GM12864 (cell line): Measurements from ENCODE around the gene PRKAR2B.

Experiments
- DNase-seq: peaks from one replicate; pipeline ENCODE4 v3.0.0-alpha.2; 2011; ENCODE audit warnings: low read depth
- H3K4me3 ChIP-seq: 2 replicates; pipeline ENCODE4 v1.5.1; 2011; ENCODE audit warnings: mild to moderate bottlenecking, low read depth, low read length, control low read depth
- CTCF ChIP-seq: IDR thresholded peaks from 2 replicates; pipeline ENCODE4 v1.5.1; 2011; ENCODE audit warnings: low read depth, mild to moderate bottlenecking, moderate library complexity, low read length, control low read depth, inconsistent platforms; ENCODE audit errors: missing control alignments

PRKAR2B gene

GRCh38 chr7:107044347-107045194, at the start of gene PRKAR2B:
Gene PRKAR2B (plus strand): TSS chr7:107044705. CDS start chr7:107044908, 203 bp downstream.
- DNase-seq: no peak
- TF ChIP-seq CTCF: no peak

DNA sequence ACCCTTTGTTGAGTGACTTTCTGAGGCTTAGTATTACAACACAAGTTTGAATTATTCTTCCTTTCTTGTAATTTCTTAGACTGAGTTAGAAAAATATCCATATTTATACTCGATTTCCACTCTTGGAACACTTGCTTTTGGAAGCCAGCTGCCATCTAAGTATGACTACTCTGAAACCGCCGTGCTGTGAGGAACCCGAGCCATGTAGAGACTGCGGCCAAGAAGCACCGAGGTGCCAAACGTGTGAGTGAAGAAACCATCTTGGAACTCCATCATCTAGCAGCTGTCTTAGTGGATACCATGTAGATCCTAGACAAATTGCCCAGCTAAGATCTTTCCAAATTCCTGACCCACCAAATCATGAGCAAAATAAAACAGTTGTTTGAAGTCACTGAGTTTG, 49.7 kb upstream of the PRKAR2B start:
- TF ChIP-seq CTCF: no peak
- DNase-seq: no peak
- H3K4me3 ChIP-seq: no peak overlapping the region

More at GRCh38 chr7:107044347-107045194, at the start of gene PRKAR2B:
- peak within 1 kb of the TSS; percentile 55 for H3K4me3 ChIP-seq

DNA sequence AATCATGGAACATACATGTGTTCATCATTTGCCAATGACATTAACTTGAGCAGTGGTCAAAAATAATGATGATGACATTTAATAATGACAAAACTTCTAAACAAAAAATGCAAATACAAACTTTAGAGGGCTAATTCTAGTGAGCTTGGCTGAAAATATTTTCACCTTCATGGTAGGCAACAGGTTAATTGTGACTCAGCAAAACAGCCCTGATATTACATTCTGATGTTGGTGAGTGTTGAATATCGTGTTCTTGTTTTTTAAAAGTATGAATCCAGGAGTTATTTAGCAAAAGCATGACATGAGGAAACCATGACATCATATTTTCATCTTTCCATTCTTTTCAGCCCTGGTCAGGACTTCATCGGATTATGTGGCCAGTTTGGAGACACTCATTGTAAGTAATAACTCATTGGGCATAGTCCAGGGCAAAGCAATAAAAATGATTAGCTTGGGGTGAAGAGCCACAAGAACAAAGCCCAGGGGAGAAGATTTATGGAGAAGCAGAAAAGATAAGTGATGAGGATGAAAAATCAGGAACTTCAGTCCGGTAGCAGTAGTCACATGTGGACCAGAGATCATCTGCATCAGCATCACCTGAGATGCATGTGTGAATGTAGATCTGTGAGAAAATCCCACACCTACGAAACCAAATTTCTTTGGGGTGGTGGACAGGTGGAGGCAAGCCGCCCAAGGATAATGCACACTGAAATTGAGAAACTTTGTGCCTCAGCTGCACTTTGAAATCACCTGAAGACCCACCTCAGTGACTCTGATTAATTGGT, 46.8 kb upstream of the PRKAR2B start:
- H3K4me3 ChIP-seq: no peak overlapping the region
- DNase-seq: no peak
- no peak for TF ChIP-seq CTCF

- no peak for DNase-seq
- no peak for TF ChIP-seq CTCF
- no peak overlapping the region for H3K4me3 ChIP-seq
Observed at GRCh38 chr7:106999023-106999422, 45.5 kb upstream of the PRKAR2B start.

DNA sequence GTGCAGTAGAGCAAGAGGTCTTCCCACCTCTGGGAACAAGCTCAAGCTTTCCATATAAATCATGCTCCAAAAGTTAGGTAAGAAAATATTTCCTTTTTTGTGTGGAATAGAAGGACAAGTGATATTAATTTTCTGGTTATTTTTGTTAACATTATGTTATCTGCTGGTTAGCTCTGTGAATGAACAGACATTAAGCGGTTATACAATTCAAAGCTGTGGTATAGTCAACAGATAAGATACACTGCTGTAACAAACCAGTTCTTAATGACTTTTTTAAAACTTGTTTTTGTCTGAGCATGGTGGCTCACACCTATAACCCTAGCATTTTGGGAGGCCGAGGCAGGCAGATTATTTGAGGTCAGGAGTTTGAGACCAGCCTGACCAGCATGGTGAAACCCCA, 43.0 kb upstream of the PRKAR2B start:
- H3K4me3 ChIP-seq: no peak overlapping the region
- TF ChIP-seq CTCF: no peak
- DNase-seq: no peak

DNA sequence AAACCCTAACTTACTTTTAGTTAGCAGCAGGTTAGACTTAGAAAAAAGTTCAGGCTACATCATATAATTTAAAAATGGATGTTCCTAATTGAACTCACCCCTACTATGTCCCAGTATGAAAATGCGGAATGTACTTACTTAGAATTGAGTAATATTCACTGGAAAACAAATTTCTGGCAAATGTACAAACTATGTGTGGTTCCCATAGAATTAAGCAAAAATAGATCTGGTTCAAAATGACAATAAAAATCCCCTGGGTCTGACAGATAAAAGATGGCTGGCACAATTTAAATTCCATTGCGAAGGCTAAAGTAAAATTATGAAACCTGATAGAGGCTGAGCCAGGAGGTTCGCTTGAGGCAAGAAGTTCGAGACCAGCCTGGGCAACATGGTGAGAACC, 42.4 kb upstream of the PRKAR2B start:
- DNase-seq: no peak
- TF ChIP-seq CTCF: no peak
- H3K4me3 ChIP-seq: no peak overlapping the region
